K562 (cell line): ENCODE results near the gene FRMD3. TPM values are rescaled to one million over a fixed set of nuclear protein-coding genes. Genes with fewer than 3 reads are reported as not detected.

Experiments
- ATAC-seq: fragments of 200-7000 bp; cut with Tn5 transposase; 3 replicates; pipeline ENCODE4 v1.9.1; 2020; ENCODE audit warnings: moderate library complexity
- BruUV-seq: library from RNA; stranded (reverse); fragments of 400-500 nt; replicated peaks from 2 replicates; lab custom pipeline; 2021; lab: Mats Ljungman, UMichigan
- CTCF ChIA-PET: fragments of 300-600 bp; formaldehyde crosslinking; extraction: SDS; loops from one replicate; lab custom pipeline; 2021; ENCODE audit warnings: low intra/inter-chr PET ratio; lab: Yijun Ruan, JAX
- POLR2A ChIA-PET: fragments of 300-600, 350-650 bp; sonication (Branson Sonifier 250); formaldehyde crosslinking; extraction: SDS; loops from one replicate; lab custom pipeline; 2021; ENCODE audit warnings: antibody characterized with exemption, inconsistent platforms; lab: Yijun Ruan, JAX
- DNase-seq, 4 experiments: peaks; one replicate each; pipeline versions ENCODE4 v3.0.0 to v3.0.0-alpha.2; 2011 to 2018; ENCODE audit warnings: low spot score in 3 of 4, mixed read lengths in 3 of 4; ENCODE audit errors: extremely low read depth in 1 of 4
- FAIRE-seq: peaks from 2 replicates; lab custom pipeline; 2011; peaks lifted over from hg19 to GRCh38; lab: Jason Lieb, UNC
- H2AFZ ChIP-seq: 2 replicates; pipeline ENCODE4 v1.6.0; 2011; ENCODE audit warnings: low read depth, low read length, control low read depth, inconsistent platforms
- H3K27ac ChIP-seq: fragments of 200-600 bp; 3 replicates; pipeline ENCODE4 v1.8.0; 2011; ENCODE audit warnings: low read depth, mild to moderate bottlenecking, control low read depth, inconsistent platforms, low read length, moderate library complexity, mixed read lengths; ENCODE audit errors: extremely low read depth
- H3K27me3 ChIP-seq, 2 experiments: fragments of 300-600 bp in 1 of 2; 2 replicates in 1 of 2; 3 replicates in 1 of 2; pipeline versions ENCODE4 v1.6.0 to v1.8.0; 2011; ENCODE audit warnings: inconsistent platforms in 2 of 2, low read length in 2 of 2, mild to moderate bottlenecking in 1 of 2, mixed read lengths in 1 of 2, moderate library complexity in 1 of 2; ENCODE audit not compliant: control insufficient read depth in 2 of 2, insufficient read depth in 2 of 2
- H3K36me3 ChIP-seq: fragments of 300-600 bp; 3 replicates; pipeline ENCODE4 v1.8.0; 2011; ENCODE audit warnings: mild to moderate bottlenecking, low read length, inconsistent platforms; ENCODE audit not compliant: control insufficient read depth, insufficient read depth
- H3K4me1 ChIP-seq, 2 experiments: fragments of 200-600 bp in 1 of 2; replicated peaks in 1 of 2; 2 replicates in 1 of 2; 3 replicates in 1 of 2; pipeline versions ENCODE4 v1.5.1 to v1.8.0; 2011; ENCODE audit warnings: inconsistent platforms in 2 of 2, low read length in 2 of 2, mild to moderate bottlenecking in 1 of 2, mixed read lengths in 1 of 2, moderate library complexity in 1 of 2; ENCODE audit not compliant: control insufficient read depth in 2 of 2, insufficient read depth in 2 of 2
- H3K4me2 ChIP-seq: 2 replicates; pipeline ENCODE4 v1.6.1; 2011; ENCODE audit warnings: low read length, control low read depth, inconsistent platforms, mixed read lengths; ENCODE audit not compliant: insufficient read depth
- H3K4me3 ChIP-seq: fragments of 200-600 bp; sonication (generic), shearing (Covaris generic); 2 replicates; pipeline ENCODE4 v1.5.1; 2016; ENCODE audit warnings: control low read depth, inconsistent platforms
- H3K79me2 ChIP-seq: fragments of 200-600 bp; 3 replicates; pipeline ENCODE4 v1.8.0; 2011; ENCODE audit warnings: low read length, inconsistent platforms; ENCODE audit not compliant: control insufficient read depth, insufficient read depth
- H3K9ac ChIP-seq, 2 experiments: 2 replicates each; pipeline versions ENCODE4 v1.6.0 to v1.6.1; 2011; ENCODE audit warnings: low read depth in 2 of 2, low read length in 2 of 2, control low read depth in 1 of 2, inconsistent platforms in 1 of 2, mild to moderate bottlenecking in 1 of 2, mixed read lengths in 1 of 2; ENCODE audit not compliant: insufficient read depth in 1 of 2
- H3K9me1 ChIP-seq: one replicate; pipeline ENCODE4 v1.6.0; 2011; ENCODE audit warnings: inconsistent platforms, mild to moderate bottlenecking, low read length, moderate library complexity; ENCODE audit not compliant: control insufficient read depth, insufficient read depth
- H3K9me3 ChIP-seq: replicated peaks from 2 replicates; pipeline ENCODE4 v1.5.1; 2011; ENCODE audit warnings: low read depth, low read length, inconsistent platforms; ENCODE audit not compliant: control insufficient read depth, insufficient read depth
- H4K20me1 ChIP-seq: replicated peaks from 2 replicates; pipeline ENCODE4 v1.6.1; 2011; ENCODE audit warnings: low read length, inconsistent platforms, mixed read lengths; ENCODE audit not compliant: control insufficient read depth, insufficient read depth
- WGBS: fragments of 100-300 bp; shearing (Covaris generic); methylation state at CpG from one replicate; pipeline ENCODE4 v1.1.6; 2016; ENCODE audit warnings: low coverage, mixed read lengths; ENCODE audit not compliant: insufficient coverage; ENCODE audit errors: missing lambda C conversion rate; 5-methylcytosine and 5-hydroxymethylcytosine counted together
- in situ Hi-C: fragments of 300-500 bp; cut with MboI; formaldehyde crosslinking; loops from 4 replicates; pipeline ENCODE4 v1.15.0; 2018; ENCODE audit warnings: inconsistent platforms, mixed read lengths
- intact Hi-C: fragments of 100-400 bp; cut with micrococcal nuclease; formaldehyde crosslinking; loops from 2 replicates; pipeline ENCODE4 v1.14.2; 2022
- polyA plus RNA-seq, 8 experiments: library from polyadenylated mRNA; depleted of rRNA in 4 of 8; stranded (reverse) in 5 of 8; unstranded in 3 of 8; fragments of >200 nt; fragmentation: Nextera tagmentation in 2 of 8; fragmentation: Illumina TruSeq in 1 of 8; extraction: Ambion mirVana in 2 of 8; extraction: Trizol in 1 of 8; gene quantifications; 2 replicates each; pipeline versions ENCODE4 v1.2.1 to v1.2.3, GENCODE V29; 2011 to 2014; ENCODE audit warnings: inconsistent platforms in 1 of 8, missing spikeins in 1 of 8
- total RNA-seq, 7 experiments: library from RNA; depleted of rRNA in 6 of 7; stranded (reverse); fragments of >200 nt in 6 of 7; fragmentation: Illumina TruSeq in 2 of 7; extraction: Trizol in 2 of 7; gene quantifications; 2 replicates each; pipeline versions ENCODE4 v1.2.1 to v1.2.3, GENCODE V29; 2011 to 2021; ENCODE audit warnings: low replicate concordance in 1 of 7
- TF ChIP-seq, protein P1 (sequence below), 2 experiments: IDR thresholded peaks in 1 of 2; conservative IDR thresholded peaks in 1 of 2; 2 replicates each; pipeline ENCODE4 v1.6.1; 2016; ENCODE audit warnings: low read depth in 2 of 2, mild to moderate bottlenecking in 1 of 2, missing compliant biosample characterization in 1 of 2, missing genetic modification characterization in 1 of 2, moderate library complexity in 1 of 2
- TF ChIP-seq, protein P2 (sequence below): fragments of 450-650 bp; formaldehyde crosslinking; conservative IDR thresholded peaks from 2 replicates; pipeline ENCODE4 v1.4.0; 2022; ENCODE audit warnings: mild to moderate bottlenecking, missing genetic modification characterization

FRMD3 gene
- total and polyA plus RNA-seq, 9 of the 15 experiments (the other 6 are each of a cell fraction or from before 2014, with no cell fraction given) = 0.09 to 0.51 (median 0.21) TPM

- no peak for DNase-seq
- no peaks in the 10 kb centered on the region for H4K20me1 ChIP-seq
- intact Hi-C loops = no loop called here
- in situ Hi-C loops = no loop called here
- no peak for ATAC-seq
- no peaks in the 10 kb centered on the region for H3K9me1 ChIP-seq
- BruUV-seq = no TSS peak
- ChIA-PET POLR2A (no interaction called here), CTCF (no interaction called here)
- H3K4me3 ChIP-seq = no peak overlapping the region
- 0% methylated on average over 4 of the region's 5 CpGs for WGBS
- no peaks in the 10 kb centered on the region for H3K4me1 ChIP-seq
- H3K9ac ChIP-seq = no peak overlapping the region
- FAIRE-seq = no peak
- TF ChIP-seq, protein P1, sequence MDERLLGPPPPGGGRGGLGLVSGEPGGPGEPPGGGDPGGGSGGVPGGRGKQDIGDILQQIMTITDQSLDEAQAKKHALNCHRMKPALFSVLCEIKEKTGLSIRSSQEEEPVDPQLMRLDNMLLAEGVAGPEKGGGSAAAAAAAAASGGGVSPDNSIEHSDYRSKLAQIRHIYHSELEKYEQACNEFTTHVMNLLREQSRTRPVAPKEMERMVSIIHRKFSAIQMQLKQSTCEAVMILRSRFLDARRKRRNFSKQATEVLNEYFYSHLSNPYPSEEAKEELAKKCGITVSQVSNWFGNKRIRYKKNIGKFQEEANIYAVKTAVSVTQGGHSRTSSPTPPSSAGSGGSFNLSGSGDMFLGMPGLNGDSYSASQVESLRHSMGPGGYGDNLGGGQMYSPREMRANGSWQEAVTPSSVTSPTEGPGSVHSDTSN (CRISPR knock-in tag; IDR thresholded peaks at IDR 0.05; ENCODE audit: low read depth) = no peak
- TF ChIP-seq, protein P1 (tag; conservative IDR thresholded peaks at IDR 0.05; ENCODE audit: low read depth) = 0 out of 2 replicates have a peak, but pooled peaks have one; percentile 30
- TF ChIP-seq, protein P2, sequence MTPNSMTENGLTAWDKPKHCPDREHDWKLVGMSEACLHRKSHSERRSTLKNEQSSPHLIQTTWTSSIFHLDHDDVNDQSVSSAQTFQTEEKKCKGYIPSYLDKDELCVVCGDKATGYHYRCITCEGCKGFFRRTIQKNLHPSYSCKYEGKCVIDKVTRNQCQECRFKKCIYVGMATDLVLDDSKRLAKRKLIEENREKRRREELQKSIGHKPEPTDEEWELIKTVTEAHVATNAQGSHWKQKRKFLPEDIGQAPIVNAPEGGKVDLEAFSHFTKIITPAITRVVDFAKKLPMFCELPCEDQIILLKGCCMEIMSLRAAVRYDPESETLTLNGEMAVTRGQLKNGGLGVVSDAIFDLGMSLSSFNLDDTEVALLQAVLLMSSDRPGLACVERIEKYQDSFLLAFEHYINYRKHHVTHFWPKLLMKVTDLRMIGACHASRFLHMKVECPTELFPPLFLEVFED (CRISPR knock-in tag) = no peak
- no peaks in the 10 kb centered on the region for H3K9me3 ChIP-seq
- H3K79me2 ChIP-seq = no peaks in the 10 kb centered on the region
- H3K27me3 ChIP-seq = no peaks in the 10 kb centered on the region
- no peak overlapping the region for H3K4me2 ChIP-seq
- H3K36me3 ChIP-seq = no peaks in the 10 kb centered on the region
- H2AFZ ChIP-seq = no peak overlapping the region
- H3K27ac ChIP-seq = no peak overlapping the region
These were observed 247.5 kb downstream of the FRMD3 start for GRCh38 chr9:83290692-83291091.
